ENCODE measurements around the gene PAK4. TPM values are rescaled to one million over a fixed set of nuclear protein-coding genes. Genes with fewer than 3 reads are reported as not detected.

Gene PAK4
- total and polyA plus RNA-seq, 8 donors = 19.4 to 38.4 (median 29.4) TPM

- H3K9me3 ChIP-seq = no peaks in the 10 kb centered on the region
- peak; percentile 41 to 71 (median 62) for ATAC-seq
- H3K36me3 ChIP-seq = no peaks in the 10 kb centered on the region
- FAIRE-seq = no peak
- no peak for TF ChIP-seq CTCF (IDR thresholded peaks at IDR 0.05)
- no peak overlapping the region for H3K4me3 ChIP-seq
- WGBS, 2 donors = 29 to 34% methylated on average over 8 to 9 of the region's 9 CpGs
- H3K27ac ChIP-seq = peak overlapping the region in 2 of 4 donors; percentile 68 to 89
- H3K4me1 ChIP-seq = peaks cover 26 to 42% (median 39%) of the 10 kb centered on the region in 3 donors
- intact Hi-C loops (cut with DNase I) = no loop called here
- DNase-seq = peak; percentile 85 to 95 (median 90)
- H3K27me3 ChIP-seq = no peaks in the 10 kb centered on the region
These were observed 2.4 kb downstream of the PAK4 start for GRCh38 chr19:39127812-39128515.

GRCh38 chr19:39128516-39129079, 3.0 kb downstream of the PAK4 start:
- no peak for TF ChIP-seq CTCF (IDR thresholded peaks at IDR 0.05)
- peak overlapping the region in 2 of 4 donors; percentile 11 for H3K27ac ChIP-seq
- H3K27me3 ChIP-seq = no peaks in the 10 kb centered on the region
- FAIRE-seq = no peak
- 26 to 27% methylated on average over 6 of the region's 6 CpGs for WGBS, 2 donors
- DNase-seq = peak in 1 of 6 donors; percentile 28
- no peak for ATAC-seq
- no peaks in the 10 kb centered on the region for H3K9me3 ChIP-seq
- intact Hi-C loops (cut with DNase I) = no loop called here
- H3K4me1 ChIP-seq = peaks cover 30 to 48% (median 39%) of the 10 kb centered on the region in 3 donors
- H3K36me3 ChIP-seq = no peaks in the 10 kb centered on the region
- H3K4me3 ChIP-seq = no peak overlapping the region

- no peaks in the 10 kb centered on the region for H3K9me3 ChIP-seq
- FAIRE-seq = no peak
- H3K4me3 ChIP-seq = no peak overlapping the region
- TF ChIP-seq CTCF (IDR thresholded peaks at IDR 0.05) = no peak
- peak overlapping the region in 1 of 4 donors; percentile 11 for H3K27ac ChIP-seq
- DNase-seq = no peak
- 92 to 94% methylated on average over 11 of the region's 11 CpGs for WGBS, 2 donors
- intact Hi-C loops (cut with DNase I) = no loop called here
- no peaks in the 10 kb centered on the region for H3K27me3 ChIP-seq
- ATAC-seq = no peak
- H3K4me1 ChIP-seq = peaks cover 30 to 51% (median 39%) of the 10 kb centered on the region in 3 donors
- no peaks in the 10 kb centered on the region for H3K36me3 ChIP-seq
These were observed 3.5 kb downstream of the PAK4 start for GRCh38 chr19:39129116-39129515.

GRCh38 chr19:39130337-39131254, 5.0 kb downstream of the PAK4 start:
- Histone ChIP-seq H3K4me3 (no peak overlapping the region), H3K4me1 (peaks cover 30 to 48% (median 39%) of the 10 kb centered on the region in 3 donors), H3K27ac (peak overlapping the region; percentile 10 to 78 (median 14)), H3K9me3 (no peaks in the 10 kb centered on the region), H3K27me3 (no peaks in the 10 kb centered on the region), H3K36me3 (no peaks in the 10 kb centered on the region)
- WGBS, 2 donors = 64% methylated on average over 22 of the region's 22 CpGs
- FAIRE-seq = no peak
- no peak for TF ChIP-seq CTCF (IDR thresholded peaks at IDR 0.05)
- no peak for ATAC-seq
- no peak for DNase-seq
- intact Hi-C loops (cut with DNase I) = loop anchor here in 2 of 3 donors (5.0 to 10.0 kb wide), 2 partner anchors 54 to 57 kb away; no protein-coding TSS in a partner anchor
